ENCODE measurements around the gene SLC22A23.
A peak's percentile ranks its signal among the peaks of the same experiment; 100 is the strongest.

The SLC22A23 gene

DNA sequence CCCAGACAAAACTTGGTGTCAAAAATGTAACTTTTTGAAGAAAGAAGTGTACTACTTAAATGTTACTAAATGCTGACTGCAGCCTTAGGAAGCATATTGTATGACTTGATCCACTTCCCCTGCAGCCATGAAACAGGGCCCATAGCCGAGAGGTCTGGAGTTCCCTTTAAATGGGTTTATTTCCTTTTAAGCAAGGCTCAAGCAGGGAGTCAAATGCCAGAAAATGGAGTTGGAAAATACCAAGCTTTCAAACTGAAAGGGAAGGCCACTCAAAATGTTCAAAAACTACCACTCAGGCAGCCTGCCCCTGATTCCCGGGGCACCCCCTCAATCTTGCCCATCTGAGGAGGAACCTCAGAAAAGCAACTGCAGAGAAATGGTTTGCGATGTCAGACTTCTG is 43.3 kb downstream of the SLC22A23 start:
- H3K27ac ChIP-seq, result no peak overlapping the region
- TF ChIP-seq, protein P1, sequence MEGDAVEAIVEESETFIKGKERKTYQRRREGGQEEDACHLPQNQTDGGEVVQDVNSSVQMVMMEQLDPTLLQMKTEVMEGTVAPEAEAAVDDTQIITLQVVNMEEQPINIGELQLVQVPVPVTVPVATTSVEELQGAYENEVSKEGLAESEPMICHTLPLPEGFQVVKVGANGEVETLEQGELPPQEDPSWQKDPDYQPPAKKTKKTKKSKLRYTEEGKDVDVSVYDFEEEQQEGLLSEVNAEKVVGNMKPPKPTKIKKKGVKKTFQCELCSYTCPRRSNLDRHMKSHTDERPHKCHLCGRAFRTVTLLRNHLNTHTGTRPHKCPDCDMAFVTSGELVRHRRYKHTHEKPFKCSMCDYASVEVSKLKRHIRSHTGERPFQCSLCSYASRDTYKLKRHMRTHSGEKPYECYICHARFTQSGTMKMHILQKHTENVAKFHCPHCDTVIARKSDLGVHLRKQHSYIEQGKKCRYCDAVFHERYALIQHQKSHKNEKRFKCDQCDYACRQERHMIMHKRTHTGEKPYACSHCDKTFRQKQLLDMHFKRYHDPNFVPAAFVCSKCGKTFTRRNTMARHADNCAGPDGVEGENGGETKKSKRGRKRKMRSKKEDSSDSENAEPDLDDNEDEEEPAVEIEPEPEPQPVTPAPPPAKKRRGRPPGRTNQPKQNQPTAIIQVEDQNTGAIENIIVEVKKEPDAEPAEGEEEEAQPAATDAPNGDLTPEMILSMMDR (IDR thresholded peaks at IDR 0.05), result no peak
- H3K4me3 ChIP-seq, result no peak overlapping the region
- peaks cover 0 to 3% (median 0%) of the 10 kb centered on the region in 3 donors for H3K9me3 ChIP-seq
- H3K27me3 ChIP-seq, result no peaks in the 10 kb centered on the region
- intact Hi-C loops (cut with DNase I; ENCODE audit: low total_unique reads), result no loop called here
- H3K4me1 ChIP-seq, result no peaks in the 10 kb centered on the region
- DNase-seq, result no peak
- H3K36me3 ChIP-seq, result no peaks in the 10 kb centered on the region

DNA sequence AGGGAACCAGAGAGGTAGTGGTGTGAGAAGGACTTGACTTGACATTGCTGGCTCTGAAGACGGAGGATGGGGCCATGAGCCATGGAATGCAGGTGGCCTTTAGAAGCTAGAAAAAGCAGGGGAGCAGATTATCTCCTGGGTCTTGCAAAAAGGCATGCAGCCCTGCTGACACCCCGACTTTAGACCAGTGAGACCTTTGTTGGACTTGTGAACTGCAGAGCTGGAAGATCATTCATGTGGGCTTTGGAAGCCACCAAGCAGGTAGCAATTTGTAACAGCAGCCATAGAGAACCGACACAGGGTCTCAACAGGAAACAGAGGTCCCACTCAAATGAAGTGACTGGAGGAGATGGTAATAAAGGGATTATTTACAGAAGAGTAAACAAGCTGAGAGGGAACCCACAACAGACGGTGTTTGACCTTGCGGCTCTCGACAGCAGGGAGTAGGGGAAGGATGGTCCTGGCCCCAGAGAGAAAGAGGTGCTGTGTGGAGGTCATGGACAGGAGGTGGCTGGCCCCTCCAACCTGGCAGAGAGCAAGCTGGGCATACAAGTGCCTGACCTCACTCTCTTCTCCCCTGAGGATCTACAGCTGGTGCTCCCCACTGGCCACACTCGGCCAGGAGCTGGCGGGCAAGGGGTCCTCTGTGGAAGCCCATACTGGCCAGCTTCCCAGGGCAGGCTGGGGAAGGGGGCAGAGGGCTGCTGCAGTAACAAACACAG is 43.9 kb downstream of the SLC22A23 start:
- intact Hi-C loops (cut with DNase I; ENCODE audit: low total_unique reads), result no loop called here
- no peak overlapping the region for H3K27ac ChIP-seq
- no peaks in the 10 kb centered on the region for H3K36me3 ChIP-seq
- no peak overlapping the region for H3K4me3 ChIP-seq
- H3K9me3 ChIP-seq, result peaks cover 0 to 3% (median 0%) of the 10 kb centered on the region in 3 donors
- no peaks in the 10 kb centered on the region for H3K4me1 ChIP-seq
- TF ChIP-seq, protein P1 (IDR thresholded peaks at IDR 0.05), result no peak
- DNase-seq, result no peak
- no peaks in the 10 kb centered on the region for H3K27me3 ChIP-seq

DNA sequence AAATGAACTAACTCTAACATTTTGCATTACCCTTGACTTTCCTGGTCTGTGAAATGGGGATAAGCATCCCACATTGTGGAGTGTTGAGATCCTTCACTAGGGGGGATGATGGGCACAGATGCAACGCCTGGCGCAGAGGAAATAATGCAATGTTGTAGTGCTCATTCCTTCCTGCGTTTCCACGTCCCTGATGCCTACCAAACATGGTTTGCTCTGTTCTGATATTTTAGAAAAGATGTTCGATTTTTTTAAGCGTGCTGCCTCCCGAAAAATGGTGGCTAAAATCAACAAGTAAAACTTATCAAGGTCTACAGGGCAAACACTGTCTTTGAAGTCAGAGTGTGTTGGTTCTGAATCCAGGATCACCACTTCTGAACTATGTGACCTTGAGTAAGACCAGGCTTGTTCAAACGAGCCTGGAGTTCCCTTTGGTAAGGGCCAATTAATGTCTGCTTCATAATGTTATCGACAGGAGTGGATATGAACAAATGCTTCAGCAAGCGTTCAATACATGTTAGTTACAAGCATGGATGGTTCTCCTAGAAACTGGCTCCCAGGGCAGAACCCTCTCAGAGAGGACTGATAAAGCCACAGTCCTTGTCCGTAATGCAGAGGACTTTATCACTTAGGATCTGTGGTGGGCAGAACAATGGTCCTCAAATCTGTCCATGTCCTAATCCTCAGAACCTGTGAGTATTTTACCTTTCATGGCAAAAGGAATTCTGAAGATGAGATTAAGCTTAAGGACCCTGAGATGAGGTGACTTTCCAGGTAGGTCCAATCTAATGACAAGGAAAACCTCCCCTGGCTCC is 44.7 kb downstream of the SLC22A23 start:
- TF ChIP-seq, protein P1 (IDR thresholded peaks at IDR 0.05), result no peak
- H3K27me3 ChIP-seq, result no peaks in the 10 kb centered on the region
- no peak for DNase-seq
- no peaks in the 10 kb centered on the region for H3K36me3 ChIP-seq
- H3K9me3 ChIP-seq, result peaks cover 0 to 3% (median 0%) of the 10 kb centered on the region in 3 donors
- no peak overlapping the region for H3K27ac ChIP-seq
- no peaks in the 10 kb centered on the region for H3K4me1 ChIP-seq
- intact Hi-C loops (cut with DNase I; ENCODE audit: low total_unique reads), result no loop called here
- no peak overlapping the region for H3K4me3 ChIP-seq

DNA sequence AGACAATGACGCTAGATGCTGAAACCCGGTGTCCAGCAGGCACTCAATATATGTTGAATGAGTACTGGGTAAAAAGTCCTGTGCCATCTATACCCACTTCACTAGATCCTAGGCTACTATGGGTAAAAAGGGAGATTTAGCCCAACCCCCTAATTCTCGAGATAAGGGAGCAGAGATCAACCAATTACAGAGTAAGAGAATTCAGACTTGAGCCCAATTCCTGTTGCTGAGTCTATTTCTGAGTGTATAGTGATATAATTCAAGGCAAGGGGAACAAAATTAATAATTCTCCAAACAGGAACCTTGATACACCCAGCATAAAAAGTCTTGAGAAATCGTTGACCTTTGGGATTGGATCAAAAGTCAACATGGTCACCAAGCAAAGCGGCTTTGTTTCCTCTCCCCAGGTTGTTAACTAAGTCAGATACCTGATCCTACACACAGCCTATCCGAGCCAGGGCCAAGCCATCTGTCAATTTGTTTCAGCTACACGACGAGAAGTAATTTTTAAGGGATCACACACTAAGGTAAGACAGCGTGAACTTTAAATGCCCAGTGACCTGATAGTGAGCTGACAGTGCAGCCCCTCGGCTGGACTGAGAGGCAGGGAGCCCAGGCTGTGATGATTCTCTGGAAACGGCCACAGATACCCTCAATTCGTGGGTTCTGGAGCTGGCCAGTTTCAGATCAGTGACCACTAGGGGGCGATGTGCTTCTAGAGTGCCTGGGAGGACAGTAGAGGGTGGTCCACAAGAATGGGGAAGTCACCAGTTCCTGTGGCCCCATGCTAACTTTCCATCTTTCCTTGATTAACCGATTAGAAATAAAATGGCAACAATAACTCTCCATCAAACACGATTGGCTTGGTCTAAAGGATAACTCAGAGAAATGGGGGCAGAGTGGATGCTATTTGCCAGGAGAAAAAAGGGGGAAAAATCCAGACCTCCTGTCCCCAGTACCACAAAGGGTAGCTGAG is 46.2 kb downstream of the SLC22A23 start:
- intact Hi-C loops (cut with DNase I; ENCODE audit: low total_unique reads), result no loop called here
- Histone ChIP-seq H3K27ac (no peak overlapping the region), H3K27me3 (no peaks in the 10 kb centered on the region), H3K4me1 (no peaks in the 10 kb centered on the region), H3K36me3 (no peaks in the 10 kb centered on the region), H3K4me3 (no peak overlapping the region), H3K9me3 (peaks cover 0 to 3% (median 0%) of the 10 kb centered on the region in 3 donors)
- DNase-seq, result peak in 1 of 2 donors; percentile 53
- TF ChIP-seq, protein P1 (IDR thresholded peaks at IDR 0.05), result peak; percentile 62 to 68

DNA sequence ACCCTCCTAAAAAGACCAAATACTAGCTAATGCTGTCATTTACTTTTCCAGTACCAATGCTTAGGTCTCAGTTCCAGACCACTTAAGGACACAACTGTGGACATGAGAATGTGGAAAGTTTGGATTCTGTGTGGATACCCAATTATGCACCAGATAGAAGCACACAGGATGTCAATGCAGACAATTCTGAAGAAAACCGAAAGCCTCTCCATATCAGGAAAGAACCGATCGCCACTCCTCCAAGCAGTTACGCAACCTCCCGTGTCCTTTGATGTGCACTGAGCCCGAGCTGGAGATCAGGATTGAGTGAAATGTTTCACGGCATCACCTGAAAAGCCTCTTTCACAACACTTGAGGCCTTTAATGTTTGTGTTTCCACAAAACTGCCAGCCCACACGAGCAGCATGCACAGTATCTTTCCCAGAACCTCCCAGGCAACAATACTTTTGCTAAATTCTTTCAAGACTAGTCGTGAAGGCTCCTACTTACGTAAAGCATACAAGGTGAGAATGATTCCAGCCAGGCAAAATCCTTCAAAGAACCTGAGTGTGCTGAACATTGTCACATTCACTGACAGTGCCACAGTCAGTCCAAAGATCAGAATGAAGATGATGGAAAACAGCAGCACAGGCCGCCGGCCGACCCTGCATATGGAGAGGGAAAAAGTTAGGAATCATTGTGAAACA is 47.0 kb downstream of the SLC22A23 start:
- no peaks in the 10 kb centered on the region for H3K27me3 ChIP-seq
- H3K4me1 ChIP-seq, result no peaks in the 10 kb centered on the region
- TF ChIP-seq, protein P1 (IDR thresholded peaks at IDR 0.05), result no peak
- intact Hi-C loops (cut with DNase I; ENCODE audit: low total_unique reads), result no loop called here
- DNase-seq, result no peak
- no peak overlapping the region for H3K27ac ChIP-seq
- no peak overlapping the region for H3K4me3 ChIP-seq
- H3K9me3 ChIP-seq, result peaks cover 0 to 3% (median 0%) of the 10 kb centered on the region in 3 donors
- no peaks in the 10 kb centered on the region for H3K36me3 ChIP-seq

Data from tibial artery (tissue), 4 donors.